ENCODE data around the gene UFSP1. TPM values are rescaled to one million over a fixed set of nuclear protein-coding genes. Genes with fewer than 3 reads are reported as not detected.

The UFSP1 gene
- total RNA-seq, 1 experiment from 2014 or later: 2.8 TPM

GRCh38 chr7:100867040-100867775 lies 22.3 kb downstream of the UFSP1 start, which contains the start of gene TRIP6:
TRIP6 (plus strand) TSS chr7:100867387; CDS start chr7:100867498, 111 bp downstream.
- intact Hi-C loops (cut with micrococcal nuclease; ENCODE audit: unreplicated experiment): loop anchor here (1.0 to 5.0 kb wide), 4 partner anchors 22 to 438 kb away; partner anchors contain the start of genes EPHB4, MEPCE, POP7 and UFSP1
- Histone ChIP-seq H3K4me2 (peak within 1 kb of the TSS; percentile 95), H3K9me2 (ENCODE audit: insufficient read depth) (no peaks in the 10 kb centered on the region), H3K36me3 (ENCODE audit: low read depth) (no peaks in the 10 kb centered on the region), H3K27me3 (ENCODE audit: insufficient read depth, low read depth) (no peaks in the 10 kb centered on the region), H3K27ac (peak within 1 kb of the TSS; percentile 68), H3K4me3 (peak within 1 kb of the TSS; percentile 99), H2AFZ (peak within 1 kb of the TSS; percentile 97), H3K9me3 (ENCODE audit: insufficient read depth, low read depth) (no peaks in the 10 kb centered on the region), H3K79me2 (ENCODE audit: low read depth) (peaks cover 23% of the 10 kb centered on the region), H3K4me1 (replicated peaks; ENCODE audit: insufficient read depth) (peaks cover 18% of the 10 kb centered on the region), H4K20me1 (ENCODE audit: insufficient read depth) (no peaks in the 10 kb centered on the region), H3F3A (ENCODE audit: insufficient read depth, low read depth) (peaks cover 23% of the 10 kb centered on the region)
- DNase-seq: peak; percentile 80 to 92
- TSS peak; percentile 56 for BruUV-seq (replicated peaks)
- TF ChIP-seq EZH2 (IDR thresholded peaks at IDR 0.05; ENCODE audit: low read depth): no peak
- TF ChIP-seq CTCF (conservative IDR thresholded peaks at IDR 0.05): no peak
- ChIA-PET CTCF (no interaction called here), POLR2A (ENCODE audit: unreplicated experiment) (interaction anchor here (0.6 kb wide), 1 partner anchor 438 kb away, joined by 3 read pairs; no protein-coding TSS in a partner anchor)

GRCh38 chr7:100866729-100867039 lies 22.8 kb downstream of the UFSP1 start:
- TF ChIP-seq EZH2 (IDR thresholded peaks at IDR 0.05; ENCODE audit: low read depth) (no peak), CTCF (conservative IDR thresholded peaks at IDR 0.05) (no peak)
- intact Hi-C loops (cut with micrococcal nuclease; ENCODE audit: unreplicated experiment): loop anchor here (1.0 to 5.0 kb wide), 4 partner anchors 23 to 438 kb away; partner anchors contain the start of genes EPHB4, MEPCE, POP7 and UFSP1
- H3K4me2 ChIP-seq: peak overlapping the region; percentile 95
- TSS peak; percentile 54 for BruUV-seq (replicated peaks)
- no peak for DNase-seq
- POLR2A ChIA-PET (ENCODE audit: unreplicated experiment): interaction anchor here (0.6 kb wide), 1 partner anchor 437 kb away, joined by 3 read pairs; no protein-coding TSS in a partner anchor
- peaks cover 23% of the 10 kb centered on the region for H3K79me2 ChIP-seq (ENCODE audit: low read depth)
- no peaks in the 10 kb centered on the region for H3K27me3 ChIP-seq (ENCODE audit: insufficient read depth, low read depth)
- peaks cover 18% of the 10 kb centered on the region for H3K4me1 ChIP-seq (replicated peaks; ENCODE audit: insufficient read depth)
- H2AFZ ChIP-seq: peak overlapping the region; percentile 97
- peaks cover 23% of the 10 kb centered on the region for H3F3A ChIP-seq (ENCODE audit: insufficient read depth, low read depth)
- no peaks in the 10 kb centered on the region for H4K20me1 ChIP-seq (ENCODE audit: insufficient read depth)
- H3K9me2 ChIP-seq (ENCODE audit: insufficient read depth): no peaks in the 10 kb centered on the region
- H3K4me3 ChIP-seq: peak overlapping the region; percentile 99; the same call in 1 of the 2 replicates
- CTCF ChIA-PET: no interaction called here
- H3K36me3 ChIP-seq (ENCODE audit: low read depth): no peaks in the 10 kb centered on the region
- peak overlapping the region; percentile 68 for H3K27ac ChIP-seq
- H3K9me3 ChIP-seq (ENCODE audit: insufficient read depth, low read depth): no peaks in the 10 kb centered on the region

GRCh38 chr7:100865938-100866728 lies 23.4 kb downstream of the UFSP1 start:
- H3K4me3 ChIP-seq: peak overlapping the region; percentile 99; the same call in 1 of the 2 replicates
- peak in 1 of 2 experiments; percentile 89 for DNase-seq
- CTCF ChIA-PET: no interaction called here
- H3K79me2 ChIP-seq (ENCODE audit: low read depth): peaks cover 23% of the 10 kb centered on the region
- H3K9me2 ChIP-seq (ENCODE audit: insufficient read depth): no peaks in the 10 kb centered on the region
- peak overlapping the region; percentile 95 for H3K4me2 ChIP-seq
- H3K36me3 ChIP-seq (ENCODE audit: low read depth): no peaks in the 10 kb centered on the region
- H3F3A ChIP-seq (ENCODE audit: insufficient read depth, low read depth): peaks cover 23% of the 10 kb centered on the region
- POLR2A ChIA-PET (ENCODE audit: unreplicated experiment): interaction anchor here (0.5 to 0.6 kb wide), 3 partner anchors 24 to 437 kb away, joined by 3 to 5 read pairs (median 4); partner anchors contain the start of gene UFSP1
- BruUV-seq (replicated peaks): no TSS peak
- H3K4me1 ChIP-seq (replicated peaks; ENCODE audit: insufficient read depth): peaks cover 18% of the 10 kb centered on the region
- H3K27ac ChIP-seq: peak overlapping the region; percentile 68
- TF ChIP-seq EZH2 (IDR thresholded peaks at IDR 0.05; ENCODE audit: low read depth) (no peak), CTCF (conservative IDR thresholded peaks at IDR 0.05) (no peak)
- no peaks in the 10 kb centered on the region for H4K20me1 ChIP-seq (ENCODE audit: insufficient read depth)
- intact Hi-C loops (cut with micrococcal nuclease; ENCODE audit: unreplicated experiment): loop anchor here (1.0 to 5.0 kb wide), 4 partner anchors 14 to 437 kb away; partner anchors contain the start of genes EPHB4, MEPCE, POP7 and SLC12A9
- H2AFZ ChIP-seq: no peak overlapping the region
- no peaks in the 10 kb centered on the region for H3K27me3 ChIP-seq (ENCODE audit: insufficient read depth, low read depth)
- no peaks in the 10 kb centered on the region for H3K9me3 ChIP-seq (ENCODE audit: insufficient read depth, low read depth)
